Measurements from ENCODE around the gene GRIK3. TPM values are rescaled to one million over a fixed set of nuclear protein-coding genes. Genes with fewer than 3 reads are reported as not detected.

Gene GRIK3
- total and polyA plus RNA-seq, 2 experiments from 2014 or later, result 0.31 to 2.9 TPM

GRCh38 chr1:37041483-37041882 lies 7.2 kb upstream of the GRIK3 start:
- Histone ChIP-seq H3F3A (replicated peaks; ENCODE audit: low read depth) (peaks cover under 1% of the 10 kb centered on the region; the same call in 1 of the 2 replicates), H2AFZ (no peak overlapping the region), H3K4me1 (ENCODE audit: insufficient read depth) (peaks cover 73% of the 10 kb centered on the region), H3K9me2 (ENCODE audit: insufficient read depth) (0 out of 2 replicates have a peak, but pooled peaks cover 4% of the 10 kb centered on the region), H3K36me3 (ENCODE audit: insufficient read depth) (no peaks in the 10 kb centered on the region), H3K4me2 (no peak overlapping the region), H3K27me3 (ENCODE audit: insufficient read depth) (peaks cover 14% of the 10 kb centered on the region), H3K79me2 (replicated peaks; ENCODE audit: insufficient read depth) (no peaks in the 10 kb centered on the region), H3K4me3 (no peak overlapping the region), H3K27ac (ENCODE audit: low read depth) (no peak overlapping the region), H4K20me1 (replicated peaks; ENCODE audit: insufficient read depth) (no peaks in the 10 kb centered on the region)
- H3K4me1 Mint-ChIP-seq, result peaks cover 83% of the 10 kb centered on the region
- TF ChIP-seq POLR2AphosphoS5 (IDR thresholded peaks at IDR 0.05; ENCODE audit: low read depth) (no peak), REST (IDR thresholded peaks at IDR 0.05; ENCODE audit: unreplicated experiment) (no peak), ZNF114 (CRISPR knock-in tag; IDR thresholded peaks at IDR 0.05) (no peak), EZH2phosphoT487 (IDR thresholded peaks at IDR 0.05; ENCODE audit: unreplicated experiment) (no peak), ETS1 (IDR thresholded peaks at IDR 0.05) (no peak), STAT1 (IDR thresholded peaks at IDR 0.05; ENCODE audit: unreplicated experiment) (no peak), JUNB (IDR thresholded peaks at IDR 0.05; ENCODE audit: unreplicated experiment) (no peak), ZNF331 (CRISPR knock-in tag; IDR thresholded peaks at IDR 0.05; ENCODE audit: low read depth) (no peak), CTCF (conservative IDR thresholded peaks at IDR 0.05; ENCODE audit: low read depth in 2 of 2) (no peak), EZH2 (IDR thresholded peaks at IDR 0.05; ENCODE audit: low read depth, unreplicated experiment) (no peak), ZNF462 (CRISPR knock-in tag; IDR thresholded peaks at IDR 0.05) (no peak), NANOG (IDR thresholded peaks at IDR 0.05; ENCODE audit: borderline replicate concordance) (no peak), CREB1 (CRISPR knock-in tag; IDR thresholded peaks at IDR 0.05; ENCODE audit: low read depth) (no peak)
- H3K9me3 Mint-ChIP-seq, result no peaks in the 10 kb centered on the region
- peaks cover 14% of the 10 kb centered on the region for H3K27me3 Mint-ChIP-seq (ENCODE audit: insufficient read depth, low read depth, poor library complexity)
- DNase-seq (ENCODE audit: low spot score) (no peak), ATAC-seq (no peak)
- no peak overlapping the region for H3K4me3 Mint-ChIP-seq
- H3K27ac Mint-ChIP-seq, result no peak overlapping the region
- no peaks in the 10 kb centered on the region for H3K36me3 Mint-ChIP-seq (ENCODE audit: low read depth)
